Epithelial cell of prostate (primary cell): Measurements from ENCODE around the gene DOCK3.
"Not testable (repeated sequence)": the region's sequence is repeated elsewhere in the genome, so short reads cannot be mapped to it uniquely, and the experiment has no call there.

Experiments used
- DNase-seq: peaks from one replicate; pipeline ENCODE4 v3.0.0-alpha.2; 2011; ENCODE audit warnings: low read depth, low spot score
- H3K27ac ChIP-seq: fragments of 450-650 bp; 2 replicates; pipeline ENCODE4 v1.5.1; 2017; ENCODE audit warnings: mild to moderate bottlenecking

The DOCK3 gene

DNA sequence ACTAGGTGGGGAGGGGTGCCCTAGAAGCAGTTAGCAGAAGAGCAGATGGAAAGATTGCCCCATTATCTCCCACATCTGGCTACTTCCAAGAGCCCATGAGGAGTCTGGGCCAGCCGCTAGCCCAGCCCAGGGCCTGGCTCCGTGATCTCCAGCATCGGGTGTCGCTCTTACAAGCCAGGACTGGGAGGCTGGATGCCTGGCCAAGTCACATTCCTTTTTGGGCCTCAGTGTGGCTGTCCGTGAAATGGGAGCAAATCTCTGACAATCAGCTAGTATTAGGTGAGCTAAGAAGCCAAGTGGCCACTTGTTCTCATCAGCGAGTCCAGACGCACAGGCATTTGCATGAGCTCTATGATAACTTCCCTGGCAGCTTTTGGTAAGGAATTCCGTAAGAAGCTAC lies 23.3 kb upstream of the DOCK3 start:
- no peak for DNase-seq
- H3K27ac ChIP-seq, result no peak overlapping the region

DNA sequence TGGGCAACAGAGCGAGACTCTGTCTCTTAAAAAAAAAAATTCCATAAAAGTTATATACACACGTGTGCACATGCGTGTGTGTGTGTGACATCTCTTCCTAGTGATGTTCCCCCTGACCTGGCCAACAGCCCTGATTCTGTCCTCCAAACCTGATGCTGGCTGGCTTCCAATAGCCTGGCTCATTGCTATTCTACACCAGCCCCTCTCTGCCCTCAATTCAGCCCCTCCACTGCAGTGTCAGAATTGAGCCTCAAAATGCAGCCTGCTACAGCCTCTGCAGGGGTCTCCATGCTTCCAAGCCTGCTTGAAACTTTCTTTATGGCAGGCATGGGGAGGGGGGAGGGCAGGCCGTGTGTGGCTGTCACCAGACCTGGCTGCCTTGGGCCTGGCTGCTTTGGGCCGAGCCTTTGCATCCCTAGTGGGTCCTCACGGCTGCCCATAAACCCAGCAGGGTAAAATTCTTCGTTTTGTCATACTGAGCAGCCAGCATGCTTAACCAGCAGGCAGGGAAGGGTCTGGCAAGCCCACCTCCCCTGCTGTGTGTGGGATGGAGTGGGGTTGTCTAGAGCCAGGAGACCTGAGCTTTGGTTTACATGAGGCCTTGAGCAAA lies 22.7 kb upstream of the DOCK3 start:
- DNase-seq, result no peak
- H3K27ac ChIP-seq, result no peak overlapping the region

DNA sequence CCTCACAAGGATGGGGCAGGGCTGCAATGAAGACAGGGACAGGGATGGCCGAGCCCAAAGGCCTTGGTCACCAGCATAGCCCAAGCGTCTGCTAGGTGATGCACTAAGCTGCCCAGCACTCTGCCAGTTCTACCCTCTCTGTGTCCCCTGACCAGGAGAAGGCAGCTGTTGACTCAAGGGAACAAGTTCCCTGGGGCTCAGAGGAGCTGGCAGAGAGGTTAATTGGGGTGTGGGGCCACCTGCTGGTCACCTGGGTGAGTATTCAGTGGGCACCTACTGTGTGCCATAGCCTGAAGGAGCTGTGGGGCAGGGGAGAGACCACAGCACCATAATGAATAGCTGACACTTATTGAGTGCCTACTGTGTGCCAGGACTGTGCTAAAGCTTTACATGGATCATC lies 22.0 kb upstream of the DOCK3 start:
- DNase-seq, result no peak
- no peak overlapping the region for H3K27ac ChIP-seq

DNA sequence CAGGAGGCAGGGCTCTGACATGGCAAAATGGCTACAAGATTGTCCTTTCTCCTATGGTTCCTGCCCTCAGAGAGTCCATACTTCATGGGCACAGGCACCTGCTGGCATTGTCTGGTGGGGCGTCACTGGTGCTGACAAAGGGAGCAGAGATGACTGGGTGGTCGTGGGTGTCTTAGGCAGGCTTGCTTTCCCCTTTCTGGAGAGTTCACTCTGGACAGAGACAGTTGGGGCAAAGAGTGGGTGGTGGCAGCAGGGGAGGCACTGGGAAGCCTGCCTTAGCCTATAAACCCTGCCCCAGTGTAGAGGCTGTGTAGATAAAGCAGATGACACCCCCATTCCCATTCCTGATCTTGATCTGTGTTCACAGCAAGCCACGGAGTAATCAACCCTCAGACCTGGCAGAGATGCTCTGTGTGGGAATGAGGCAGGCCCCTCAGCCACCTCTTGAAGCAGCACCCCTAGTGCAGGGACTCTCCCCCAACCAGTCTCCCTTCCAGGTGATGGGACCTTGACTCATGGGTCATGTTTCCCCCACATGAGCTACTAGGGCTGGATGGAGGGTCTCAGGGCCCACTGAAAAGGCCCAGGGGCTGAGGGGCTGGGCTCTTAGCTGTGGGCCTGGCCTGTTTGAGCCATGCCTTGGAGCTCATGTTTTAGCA lies 20.7 kb upstream of the DOCK3 start:
- no peak for DNase-seq

DNA sequence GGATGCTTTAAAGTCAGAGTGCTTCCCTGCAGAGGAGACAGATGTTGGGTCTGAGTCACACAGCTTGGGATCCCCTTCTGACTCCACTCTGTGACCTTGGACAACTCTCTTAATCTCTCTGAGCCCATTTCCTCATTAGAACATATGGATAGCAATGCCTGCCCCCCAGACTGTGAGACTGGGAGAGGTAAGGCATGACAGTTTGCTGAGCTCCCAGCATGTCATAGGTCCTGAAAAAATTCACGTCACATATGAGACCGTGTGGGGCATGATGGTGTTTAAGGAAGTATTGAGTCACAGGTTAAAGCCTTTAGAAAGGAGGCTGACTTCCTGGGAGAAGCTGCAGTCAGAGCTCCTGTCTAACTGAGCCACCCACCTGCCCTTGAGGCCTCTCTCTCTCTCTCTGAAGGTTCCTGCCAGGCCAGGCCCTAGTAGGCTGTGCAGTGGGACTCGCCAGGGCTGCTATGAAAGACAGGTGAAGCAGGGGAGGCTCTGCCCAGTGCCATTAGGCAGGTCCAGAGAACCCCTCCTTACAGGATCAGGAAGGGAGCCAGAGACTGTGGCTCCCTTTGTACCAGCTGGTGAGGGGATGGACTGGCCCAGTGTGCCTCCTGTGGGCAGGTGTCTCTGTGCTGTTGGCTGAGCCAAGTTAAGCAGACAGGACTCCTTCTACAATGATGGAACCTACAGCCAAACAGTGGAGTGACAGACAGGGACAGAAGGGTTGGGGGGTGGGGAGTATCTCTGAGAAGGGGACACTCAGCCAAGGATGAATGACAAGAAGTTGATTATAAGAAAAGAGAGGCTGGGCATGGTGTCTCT lies 19.5 kb upstream of the DOCK3 start:
- H3K27ac ChIP-seq, result peak overlapping the region; percentile 36
- DNase-seq, result no peak

More for the DNA sequence above, 20.7 kb upstream of the DOCK3 start:
- no peak overlapping the region for H3K27ac ChIP-seq

DNA sequence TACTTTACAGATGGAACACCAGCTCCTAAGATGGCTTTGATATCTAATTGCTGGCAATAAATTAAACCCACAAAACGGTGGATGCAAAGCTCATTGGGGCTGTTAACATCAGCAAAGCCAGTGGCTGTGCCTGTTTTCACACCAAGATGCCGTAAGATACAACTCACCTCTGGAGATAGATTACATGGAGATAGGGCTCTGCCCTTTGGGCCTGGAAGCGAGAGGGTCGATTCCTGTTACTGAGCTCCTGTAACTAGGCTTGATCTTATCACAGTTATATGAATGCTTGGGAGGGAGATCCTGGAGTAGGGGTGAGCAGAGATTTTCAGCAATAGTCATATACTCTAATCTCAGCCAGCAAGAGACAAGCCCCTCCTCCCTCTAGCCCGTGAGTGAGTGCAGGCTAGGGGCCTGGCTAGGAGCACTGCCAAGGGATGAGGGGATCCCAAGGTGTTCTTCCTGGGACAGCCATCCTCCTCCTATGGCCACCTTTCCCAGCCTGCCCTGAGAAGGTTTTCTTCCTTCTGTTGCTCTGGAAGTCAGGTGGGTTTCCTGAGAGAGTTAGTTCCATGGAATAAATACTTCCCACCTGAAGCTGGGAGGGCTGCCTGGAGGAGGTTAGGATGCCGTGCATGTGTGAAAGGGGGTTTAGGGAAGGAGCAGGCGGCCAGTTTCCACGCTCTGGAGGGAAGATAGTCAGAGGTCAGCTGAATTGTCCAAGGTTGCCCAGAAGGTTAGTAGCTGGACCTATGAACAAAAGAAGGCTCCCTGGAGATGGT lies 18.1 kb upstream of the DOCK3 start:
- no peak for DNase-seq
- no peak overlapping the region for H3K27ac ChIP-seq

DNA sequence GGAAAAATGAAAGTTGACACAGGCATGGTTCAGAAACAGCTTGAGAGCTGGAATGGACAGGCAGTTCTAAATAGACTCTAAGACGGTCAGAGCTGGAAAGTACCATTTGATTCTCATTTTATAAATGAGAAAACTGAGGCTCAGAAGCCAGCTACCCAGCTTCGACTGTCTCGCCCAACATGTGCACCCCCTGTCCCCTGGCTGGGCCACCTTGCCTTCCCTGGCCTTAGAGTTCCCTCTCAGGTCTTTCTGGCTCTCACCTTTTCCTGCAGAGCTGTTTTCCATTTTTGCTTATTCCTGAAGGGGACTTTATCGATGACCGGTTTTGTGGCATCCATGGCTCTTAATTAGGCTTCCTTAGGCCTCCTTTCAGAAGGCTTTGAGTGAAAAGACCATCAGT lies 17.3 kb upstream of the DOCK3 start:
- DNase-seq, result no peak
- no peak overlapping the region for H3K27ac ChIP-seq

DNA sequence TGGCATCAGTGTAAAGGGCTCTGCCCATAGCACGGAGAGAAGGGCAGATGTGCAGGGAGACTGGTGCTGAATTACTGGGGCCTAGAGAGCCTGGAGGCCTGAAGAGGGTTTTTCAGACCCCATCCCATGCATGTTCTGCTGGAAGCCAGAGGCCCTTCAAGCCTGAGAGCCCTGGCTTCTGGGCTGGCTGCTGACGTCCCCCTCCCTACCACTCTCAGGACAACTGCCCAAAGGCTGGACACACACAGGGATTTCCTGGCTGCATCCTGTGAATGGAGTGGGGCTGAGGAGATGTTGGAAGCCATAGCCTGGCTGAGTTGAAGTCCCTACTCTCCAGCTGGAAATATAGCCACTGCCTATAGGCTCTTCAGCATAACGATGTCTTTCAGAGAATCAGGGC lies 16.9 kb upstream of the DOCK3 start:
- H3K27ac ChIP-seq, result no peak overlapping the region
- DNase-seq, result no peak

DNA sequence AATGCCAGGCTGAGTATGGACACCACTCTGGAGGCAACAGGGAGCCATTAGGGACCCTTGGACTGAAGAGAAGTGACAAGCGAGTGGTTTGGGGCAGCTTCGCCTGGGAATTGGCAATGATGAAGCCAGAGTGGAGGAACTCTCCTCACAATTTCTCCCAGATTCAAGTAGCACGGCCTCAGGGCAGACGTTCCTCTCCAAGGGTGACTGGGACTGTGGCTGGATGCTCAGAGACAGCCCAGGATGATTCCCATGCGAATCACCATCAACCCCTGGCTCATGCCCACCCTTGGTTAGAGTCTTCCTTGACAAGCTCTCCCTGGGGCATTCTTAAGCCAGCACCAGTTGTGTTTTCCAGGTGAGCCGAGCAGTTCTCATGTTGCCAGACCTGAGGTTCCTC lies 16.3 kb upstream of the DOCK3 start:
- no peak overlapping the region for H3K27ac ChIP-seq
- DNase-seq, result no peak

DNA sequence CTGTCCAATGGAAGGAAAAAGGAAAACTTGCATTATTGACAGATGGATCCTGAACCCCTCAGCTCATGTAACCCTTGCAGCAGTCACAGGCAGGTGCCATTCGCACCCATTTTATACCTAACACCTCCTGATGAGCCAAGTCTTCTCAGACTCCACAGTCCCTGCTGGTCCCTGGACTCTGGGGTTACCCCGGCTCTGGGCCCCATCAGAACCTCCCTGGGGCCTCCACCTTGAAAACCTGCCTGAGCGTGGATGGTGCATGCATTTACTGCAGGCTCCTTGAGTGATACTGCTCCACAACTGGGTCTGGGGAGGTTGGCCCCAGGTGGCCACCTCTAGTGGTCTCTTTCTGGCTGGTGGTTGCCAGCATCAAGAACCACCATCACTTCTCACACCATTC lies 15.9 kb upstream of the DOCK3 start:
- H3K27ac ChIP-seq, result no peak overlapping the region
- DNase-seq, result no peak

DNA sequence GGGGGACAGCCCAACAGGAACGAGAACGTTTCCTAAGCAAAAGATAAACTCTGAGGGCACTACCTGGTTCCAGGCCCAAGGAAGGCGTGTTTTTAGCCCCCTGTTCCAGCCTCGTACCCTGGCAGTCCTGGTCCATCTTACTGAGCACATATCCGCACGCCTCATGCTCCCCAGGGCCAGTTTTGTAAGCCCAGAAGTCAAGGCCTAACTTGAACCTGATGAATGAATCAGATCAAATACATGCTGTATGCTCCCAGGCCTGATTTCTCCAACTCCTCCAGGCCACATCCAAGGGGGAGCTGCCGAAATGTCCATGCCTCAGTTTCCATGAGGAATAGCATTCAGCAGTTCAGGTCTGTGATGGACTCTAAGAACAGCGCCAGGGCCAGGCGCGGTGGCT lies 14.3 kb upstream of the DOCK3 start:
- DNase-seq, result no peak

DNA sequence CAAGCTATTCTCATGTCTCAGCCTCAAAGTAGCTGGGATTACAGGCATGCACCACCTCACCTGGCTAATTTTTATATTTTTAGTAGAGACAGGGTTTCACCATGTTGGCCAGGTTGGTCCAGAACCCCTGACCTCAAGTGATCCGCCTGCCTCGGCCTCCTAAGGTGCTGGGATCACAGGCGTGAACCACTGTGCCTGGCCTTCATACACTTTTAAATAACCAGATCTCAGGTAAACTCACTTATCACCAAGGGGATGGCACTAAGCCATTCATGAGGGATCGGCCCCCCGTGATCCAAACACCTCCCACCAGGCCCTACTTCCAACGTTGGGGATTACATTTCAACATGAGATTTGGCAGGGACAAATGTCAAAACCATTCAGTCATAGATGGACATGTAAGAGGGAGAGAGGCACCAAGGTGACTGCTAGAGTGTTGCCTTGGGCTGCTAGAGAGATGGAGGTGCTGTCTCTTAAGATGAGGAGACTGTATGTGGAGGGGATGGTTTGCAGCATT lies 13.3 kb upstream of the DOCK3 start:
- H3K27ac ChIP-seq, result no peak overlapping the region
- DNase-seq, result no peak

More for the DNA sequence above, 14.3 kb upstream of the DOCK3 start:
- no peak overlapping the region for H3K27ac ChIP-seq

DNA sequence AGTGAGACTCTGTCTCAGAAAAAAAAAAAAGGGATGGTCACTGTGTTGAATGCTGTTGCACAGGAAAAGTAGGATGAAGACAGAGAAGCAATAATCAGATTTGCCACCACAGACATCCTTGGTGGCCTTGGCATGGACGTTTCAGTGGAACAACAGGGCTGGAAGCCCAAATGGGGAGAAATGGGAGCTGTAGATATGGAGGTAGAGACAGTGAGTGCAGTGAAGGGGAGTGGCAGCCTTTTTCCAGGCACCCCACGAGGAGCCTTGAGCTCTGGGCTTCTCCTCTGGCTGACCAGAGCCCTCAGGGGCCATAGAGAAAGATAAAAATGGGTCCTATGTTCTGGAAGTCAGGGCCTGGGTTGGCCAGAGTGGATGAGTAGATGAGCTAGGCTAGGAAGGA lies 12.3 kb upstream of the DOCK3 start:
- no peak for DNase-seq

DNA sequence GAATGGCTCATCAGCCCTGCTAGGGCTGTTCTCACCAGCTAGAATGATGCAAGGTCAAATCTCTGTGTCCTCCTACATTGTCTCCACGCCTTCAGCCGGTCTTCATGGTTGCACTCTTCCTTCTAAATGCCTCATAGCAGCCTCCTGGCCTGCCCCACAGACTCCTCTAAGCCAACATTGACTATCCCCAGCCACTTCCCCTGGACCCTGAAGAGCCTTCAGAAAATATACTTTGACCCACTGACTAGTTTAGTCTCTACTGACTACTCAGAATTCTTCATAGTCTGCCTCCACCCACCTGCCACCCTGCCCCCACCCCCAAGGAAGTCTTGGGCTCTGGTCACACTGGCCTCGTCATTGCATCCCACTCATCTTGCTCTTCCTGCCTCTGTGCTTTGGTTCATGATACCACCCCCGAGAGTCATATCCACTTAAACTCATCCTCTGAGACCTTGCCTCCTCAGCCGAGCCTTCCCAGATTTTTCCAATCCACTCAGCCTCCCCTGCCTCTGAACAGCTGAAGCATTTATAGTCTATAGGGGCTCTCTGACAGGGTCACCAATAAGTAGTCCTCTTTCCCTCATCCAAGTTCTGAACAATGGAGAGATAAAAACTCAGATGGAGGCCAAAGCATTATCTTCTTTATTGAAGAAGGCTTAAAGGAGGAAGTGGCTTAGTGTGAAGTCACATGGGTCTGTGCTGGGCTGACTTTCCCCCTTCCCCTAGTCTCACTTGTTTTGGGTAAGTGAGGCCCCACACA lies 9.5 kb upstream of the DOCK3 start:
- no peak for DNase-seq
- H3K27ac ChIP-seq, result no peak overlapping the region

More for the DNA sequence above, 12.3 kb upstream of the DOCK3 start:
- H3K27ac ChIP-seq, result no peak overlapping the region

DNA sequence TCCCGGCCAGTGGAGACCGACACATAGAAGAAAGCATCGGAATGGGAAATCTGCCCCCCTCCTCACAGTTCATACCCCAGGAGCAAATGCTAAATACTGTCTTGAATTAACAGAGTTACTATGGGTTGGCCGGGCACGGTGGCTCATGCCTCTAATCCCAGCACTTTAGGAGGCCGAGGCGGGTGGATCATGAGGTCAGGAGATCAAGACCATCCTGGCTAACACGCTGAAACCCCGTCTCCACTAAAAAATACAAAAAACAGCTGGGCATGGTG lies 8.9 kb upstream of the DOCK3 start:
- not testable (repeated sequence) for DNase-seq

DNA sequence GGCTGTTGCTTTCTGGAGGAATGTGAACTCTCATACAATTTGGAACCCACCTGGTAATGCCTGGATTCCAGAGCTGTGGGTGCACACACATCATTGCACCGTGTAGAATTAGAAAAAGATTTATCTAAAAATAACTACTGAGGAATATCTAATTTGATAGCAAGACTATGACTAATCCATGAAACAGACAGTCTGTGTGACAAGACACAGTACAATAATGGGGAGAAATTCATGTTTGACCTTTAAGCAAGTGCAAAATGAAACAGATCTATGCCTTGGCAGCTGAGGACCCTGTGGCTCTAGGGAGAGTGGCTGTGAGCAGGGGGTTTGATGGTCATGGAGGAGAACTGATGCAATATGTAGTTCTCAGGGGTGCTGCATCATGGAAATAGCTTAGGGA lies 7.9 kb upstream of the DOCK3 start:
- H3K27ac ChIP-seq, result no peak overlapping the region
- no peak for DNase-seq

More for the DNA sequence above, 8.9 kb upstream of the DOCK3 start:
- H3K27ac ChIP-seq, result not testable (repeated sequence)

DNA sequence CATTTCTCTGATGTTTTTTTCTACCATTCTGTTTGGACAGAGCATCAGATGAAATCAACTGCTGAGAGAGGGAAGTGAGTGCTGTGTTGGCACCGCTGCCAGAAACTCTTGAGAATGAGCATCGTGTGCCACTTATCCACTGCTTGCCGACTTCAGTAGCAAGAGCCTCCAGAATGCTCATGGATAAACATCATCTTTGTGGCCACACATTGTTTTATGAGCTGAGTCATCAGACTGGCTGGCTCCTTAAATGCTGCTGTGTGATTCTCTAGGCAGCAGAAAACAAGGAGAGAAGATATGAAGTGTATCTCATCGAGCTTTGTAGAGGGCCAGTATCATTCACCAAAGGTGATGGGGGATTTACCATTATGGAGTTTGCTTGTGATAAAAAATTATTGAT lies 3.4 kb upstream of the DOCK3 start:
- no peak overlapping the region for H3K27ac ChIP-seq
- peak; percentile 49 for DNase-seq

DNA sequence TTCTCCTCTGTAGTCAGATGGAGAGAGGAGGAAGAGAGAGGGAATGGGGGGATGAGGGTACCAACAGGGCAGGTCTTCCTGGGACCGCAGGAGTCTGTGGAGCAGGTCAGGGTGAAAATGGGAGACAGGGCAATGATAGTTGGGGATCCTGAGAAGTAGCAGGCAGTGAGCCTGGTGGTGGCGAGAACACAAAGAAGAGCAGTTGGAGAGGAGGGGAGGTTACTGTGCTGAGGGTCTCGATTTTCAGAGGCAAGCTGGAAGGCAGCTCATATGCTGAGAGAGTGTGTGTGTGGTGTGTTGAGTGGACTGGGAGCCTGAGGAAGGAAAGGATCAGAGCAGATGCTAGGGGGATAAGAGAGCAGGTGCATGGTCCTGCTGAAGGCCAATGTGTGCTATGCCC lies 2.1 kb upstream of the DOCK3 start:
- DNase-seq, result no peak
- no peak overlapping the region for H3K27ac ChIP-seq

DNA sequence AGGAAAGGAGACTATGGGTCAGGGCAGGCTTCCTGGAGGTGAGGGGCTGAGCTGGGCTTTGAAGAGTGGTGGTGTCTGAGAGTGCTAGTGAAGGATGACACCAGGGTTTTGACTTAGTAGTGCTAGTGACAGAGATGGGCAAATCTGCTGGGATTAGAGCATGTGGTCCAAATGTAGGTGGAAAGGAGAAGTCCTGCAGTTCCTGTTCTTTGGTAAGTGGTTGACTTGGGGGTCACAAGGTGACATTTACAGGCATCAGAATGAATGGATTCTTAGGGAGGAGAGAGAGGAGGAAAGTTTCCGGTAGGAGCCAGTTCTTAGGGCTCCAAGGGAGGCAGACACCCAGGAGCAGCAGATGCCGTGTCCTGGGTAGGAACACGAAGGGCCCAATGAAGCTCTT lies 796 bp upstream of the DOCK3 start:
- H3K27ac ChIP-seq, result no peak overlapping the region
- no peak for DNase-seq
